Activated T-helper 2 cell treated with anti-CD3 and anti-CD28 coated beads, Interferon-gamma antibody, Interleukin-2, Interleukin-4, amounts not matched to agents 10 μg/mL and 5 μg/mL and 100 μg/mL, durations not matched to agents 14 hours and 24 hours and 36 hours (primary cell): ENCODE results near the gene CLEC3B. TPM values are rescaled to one million over a fixed set of nuclear protein-coding genes. Genes with fewer than 3 reads are reported as not detected.
"Not testable (repeated sequence)": the region's sequence is repeated elsewhere in the genome, so short reads cannot be mapped to it uniquely, and the experiment has no call there.

Experiments used
- DNase-seq: peaks from one replicate; pipeline ENCODE4 v3.0.0; 2021; ENCODE audit warnings: low spot score
- H3K27ac Mint-ChIP-seq: one replicate; pipeline ENCODE4 v1.8.0; 2021; ENCODE audit warnings: mixed read lengths
- H3K27me3 Mint-ChIP-seq: one replicate; pipeline ENCODE4 v1.8.0; 2021; ENCODE audit warnings: low read depth, mixed read lengths
- H3K36me3 Mint-ChIP-seq: one replicate; pipeline ENCODE4 v1.8.0; 2021; ENCODE audit warnings: low read depth, mixed read lengths
- H3K4me1 Mint-ChIP-seq: one replicate; pipeline ENCODE4 v1.8.0; 2021; ENCODE audit warnings: low read depth, mixed read lengths
- H3K4me3 Mint-ChIP-seq: one replicate; pipeline ENCODE4 v1.8.0; 2021; ENCODE audit warnings: low read depth, mild to moderate bottlenecking, moderate library complexity, mixed read lengths
- H3K9me3 Mint-ChIP-seq: one replicate; pipeline ENCODE4 v1.8.0; 2021; ENCODE audit warnings: mixed read lengths
- intact Hi-C: fragments of 100-400 bp; cut with micrococcal nuclease; formaldehyde crosslinking; loops from one replicate; pipeline ENCODE4 v1.15.1; 2023
- total RNA-seq: library from RNA; stranded (reverse); gene quantifications from 2 replicates; pipeline ENCODE4 v1.2.3, GENCODE V29; 2022

Gene CLEC3B, protein sequence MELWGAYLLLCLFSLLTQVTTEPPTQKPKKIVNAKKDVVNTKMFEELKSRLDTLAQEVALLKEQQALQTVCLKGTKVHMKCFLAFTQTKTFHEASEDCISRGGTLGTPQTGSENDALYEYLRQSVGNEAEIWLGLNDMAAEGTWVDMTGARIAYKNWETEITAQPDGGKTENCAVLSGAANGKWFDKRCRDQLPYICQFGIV
- total RNA-seq: 0.21 TPM in 1 of 2 replicates, not detected in the other

DNA sequence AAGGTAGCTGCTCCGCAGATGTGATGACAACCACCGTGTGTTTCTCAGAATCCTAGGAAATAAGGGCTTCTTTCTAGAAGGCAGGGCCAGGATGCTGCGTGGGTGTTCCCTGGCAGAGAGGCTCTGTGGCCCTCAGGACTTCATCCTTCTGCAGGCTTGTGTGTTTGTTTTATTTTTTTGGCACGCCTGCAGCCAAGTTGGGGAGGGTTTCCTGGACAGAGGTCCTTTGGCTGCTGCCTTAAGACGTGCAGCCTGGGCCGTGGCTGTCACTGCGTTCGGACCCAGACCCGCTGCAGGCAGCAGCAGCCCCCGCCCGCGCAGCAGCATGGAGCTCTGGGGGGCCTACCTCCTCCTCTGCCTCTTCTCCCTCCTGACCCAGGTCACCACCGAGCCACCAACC lies at the start of gene CLEC3B:
Gene CLEC3B, plus strand, starts transcription at position 266 of the 400 bp plus-strand sequence. Its CDS starts 60 bp downstream, at position 326.
- peaks cover 3% of the 10 kb centered on the region for H3K4me1 Mint-ChIP-seq
- H3K27me3 Mint-ChIP-seq: peaks cover 10% of the 10 kb centered on the region
- H3K27ac Mint-ChIP-seq: no peak within 1 kb of the TSS
- H3K4me3 Mint-ChIP-seq: no peak within 1 kb of the TSS
- intact Hi-C loops: no loop called here
- H3K9me3 Mint-ChIP-seq: no peaks in the 10 kb centered on the region
- no peaks in the 10 kb centered on the region for H3K36me3 Mint-ChIP-seq
- DNase-seq: no peak

- Mint-ChIP-seq H3K9me3 (no peaks in the 10 kb centered on the region), H3K27ac (no peak overlapping the region), H3K27me3 (no peaks in the 10 kb centered on the region), H3K4me1 (peaks cover 64% of the 10 kb centered on the region), H3K4me3 (no peak overlapping the region), H3K36me3 (peaks cover 28% of the 10 kb centered on the region)
- no peak for DNase-seq
- intact Hi-C loops: no loop called here
These were observed 44.9 kb upstream of the CLEC3B start for GRCh38 chr3:44981220-44981619.

DNA sequence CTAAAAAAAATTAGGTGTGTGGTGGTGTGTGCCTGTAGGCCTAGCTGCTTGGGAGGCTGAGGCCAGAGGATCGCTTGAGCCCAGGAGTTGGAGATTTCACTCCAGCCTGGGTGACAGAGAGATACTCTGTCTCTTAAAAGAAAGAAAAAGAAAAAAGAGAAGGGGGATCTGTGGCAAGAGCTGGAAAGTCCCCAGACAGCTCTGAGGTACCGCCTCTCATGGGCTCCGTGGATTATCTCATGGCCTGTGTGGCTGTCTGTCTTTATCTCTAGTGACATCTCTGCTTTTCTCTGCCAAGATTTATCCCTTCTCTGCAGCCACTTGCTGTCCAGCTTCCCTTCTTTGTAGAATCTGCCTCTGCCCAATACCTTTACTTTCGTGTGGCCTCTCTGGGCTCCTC lies 44.4 kb upstream of the CLEC3B start:
- no peak for DNase-seq
- Mint-ChIP-seq H3K27me3 (no peaks in the 10 kb centered on the region), H3K4me3 (peak overlapping the region; percentile 2), H3K9me3 (no peaks in the 10 kb centered on the region), H3K27ac (no peak overlapping the region), H3K36me3 (peaks cover 28% of the 10 kb centered on the region), H3K4me1 (peaks cover 64% of the 10 kb centered on the region)
- intact Hi-C loops: no loop called here

- no peak overlapping the region for H3K27ac Mint-ChIP-seq
- peaks cover 26% of the 10 kb centered on the region for H3K36me3 Mint-ChIP-seq
- H3K27me3 Mint-ChIP-seq: no peaks in the 10 kb centered on the region
- H3K4me1 Mint-ChIP-seq: peaks cover 58% of the 10 kb centered on the region
- no peak overlapping the region for H3K4me3 Mint-ChIP-seq
- intact Hi-C loops: no loop called here
- no peaks in the 10 kb centered on the region for H3K9me3 Mint-ChIP-seq
- DNase-seq: no peak
These were observed 43.3 kb upstream of the CLEC3B start for GRCh38 chr3:44982817-44983216.

GRCh38 chr3:44983484-44983941 lies 42.6 kb upstream of the CLEC3B start:
- Mint-ChIP-seq H3K9me3 (no peaks in the 10 kb centered on the region), H3K27ac (no peak overlapping the region), H3K4me3 (no peak overlapping the region), H3K27me3 (no peaks in the 10 kb centered on the region), H3K4me1 (peaks cover 55% of the 10 kb centered on the region), H3K36me3 (peaks cover 22% of the 10 kb centered on the region)
- intact Hi-C loops: no loop called here
- DNase-seq: no peak

GRCh38 chr3:44984335-44984734 lies 41.8 kb upstream of the CLEC3B start:
- no peak for DNase-seq

DNA sequence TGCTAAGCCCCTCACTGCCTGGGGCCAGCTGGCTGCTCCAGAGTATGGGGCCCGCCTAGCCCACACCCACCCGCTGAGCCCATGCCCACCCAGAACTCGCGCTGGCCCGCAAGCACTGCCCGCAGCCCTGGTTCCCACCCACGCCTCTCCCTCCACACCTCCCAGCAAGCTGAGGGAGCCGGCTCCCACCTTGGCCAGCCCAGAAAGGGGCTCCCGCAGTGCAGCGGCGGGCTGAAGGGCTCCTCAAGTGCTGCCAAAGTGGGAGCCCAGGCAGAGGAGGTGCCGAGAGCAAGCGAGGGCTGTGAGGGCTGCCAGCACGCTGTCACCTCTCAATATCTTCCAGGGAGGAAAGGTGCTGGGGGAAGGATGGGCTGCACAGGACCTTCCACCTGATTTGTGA lies 39.8 kb upstream of the CLEC3B start:
- not testable (repeated sequence) for H3K9me3 Mint-ChIP-seq, H3K27me3 Mint-ChIP-seq, DNase-seq, H3K4me3 Mint-ChIP-seq, H3K27ac Mint-ChIP-seq
- intact Hi-C loops: loop anchor here (2.0 kb wide), 1 partner anchor 28 kb away; no protein-coding TSS in a partner anchor
- H3K36me3 Mint-ChIP-seq: peaks cover 36% of the 10 kb centered on the region
- H3K4me1 Mint-ChIP-seq: peaks cover 38% of the 10 kb centered on the region

More at GRCh38 chr3:44984335-44984734, 41.8 kb upstream of the CLEC3B start:
- no peaks in the 10 kb centered on the region for H3K27me3 Mint-ChIP-seq
- peaks cover 52% of the 10 kb centered on the region for H3K4me1 Mint-ChIP-seq
- intact Hi-C loops: no loop called here
- no peak overlapping the region for H3K27ac Mint-ChIP-seq
- peaks cover 24% of the 10 kb centered on the region for H3K36me3 Mint-ChIP-seq
- no peak overlapping the region for H3K4me3 Mint-ChIP-seq
- H3K9me3 Mint-ChIP-seq: no peaks in the 10 kb centered on the region

GRCh38 chr3:44987332-44987731 lies 38.8 kb upstream of the CLEC3B start:
- no peaks in the 10 kb centered on the region for H3K27me3 Mint-ChIP-seq

GRCh38 chr3:44988073-44988472 lies 38.0 kb upstream of the CLEC3B start:
- peaks cover 27% of the 10 kb centered on the region for H3K4me1 Mint-ChIP-seq

More at GRCh38 chr3:44987332-44987731, 38.8 kb upstream of the CLEC3B start:
- intact Hi-C loops: loop anchor here (2.0 kb wide), 1 partner anchor 27 kb away; no protein-coding TSS in a partner anchor
- no peaks in the 10 kb centered on the region for H3K9me3 Mint-ChIP-seq
- H3K4me3 Mint-ChIP-seq: no peak overlapping the region
- H3K27ac Mint-ChIP-seq: no peak overlapping the region
- no peak for DNase-seq
- H3K4me1 Mint-ChIP-seq: peaks cover 28% of the 10 kb centered on the region
- H3K36me3 Mint-ChIP-seq: peaks cover 44% of the 10 kb centered on the region

DNA sequence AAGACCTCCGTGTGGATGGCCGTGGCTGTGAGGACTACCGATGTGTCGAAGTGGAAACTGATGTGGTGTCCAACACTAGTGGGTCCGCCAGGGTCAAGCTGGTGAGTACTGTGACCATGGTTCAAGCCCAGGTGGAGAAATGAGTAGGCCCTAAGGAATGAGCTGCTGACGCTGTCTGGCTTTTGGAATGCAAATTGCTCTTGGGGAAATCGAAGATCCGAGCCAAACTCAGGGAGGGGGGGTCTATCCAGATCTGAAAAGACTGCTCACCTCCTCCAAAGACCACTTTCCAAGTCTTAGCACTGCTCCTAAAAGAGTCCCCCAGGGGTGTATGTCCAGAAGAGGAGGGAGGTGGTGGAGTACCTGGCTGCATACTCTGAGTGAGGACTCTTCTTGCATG lies 37.0 kb upstream of the CLEC3B start:
- DNase-seq: no peak
- Mint-ChIP-seq H3K27me3 (no peaks in the 10 kb centered on the region), H3K36me3 (peaks cover 60% of the 10 kb centered on the region), H3K27ac (no peak overlapping the region), H3K4me3 (no peak overlapping the region), H3K4me1 (peaks cover 18% of the 10 kb centered on the region), H3K9me3 (no peaks in the 10 kb centered on the region)
- intact Hi-C loops: no loop called here

More at GRCh38 chr3:44988073-44988472, 38.0 kb upstream of the CLEC3B start:
- Mint-ChIP-seq H3K27ac (no peak overlapping the region), H3K9me3 (no peaks in the 10 kb centered on the region), H3K4me3 (no peak overlapping the region), H3K27me3 (no peaks in the 10 kb centered on the region), H3K36me3 (peaks cover 52% of the 10 kb centered on the region)
- intact Hi-C loops: no loop called here
- no peak for DNase-seq

DNA sequence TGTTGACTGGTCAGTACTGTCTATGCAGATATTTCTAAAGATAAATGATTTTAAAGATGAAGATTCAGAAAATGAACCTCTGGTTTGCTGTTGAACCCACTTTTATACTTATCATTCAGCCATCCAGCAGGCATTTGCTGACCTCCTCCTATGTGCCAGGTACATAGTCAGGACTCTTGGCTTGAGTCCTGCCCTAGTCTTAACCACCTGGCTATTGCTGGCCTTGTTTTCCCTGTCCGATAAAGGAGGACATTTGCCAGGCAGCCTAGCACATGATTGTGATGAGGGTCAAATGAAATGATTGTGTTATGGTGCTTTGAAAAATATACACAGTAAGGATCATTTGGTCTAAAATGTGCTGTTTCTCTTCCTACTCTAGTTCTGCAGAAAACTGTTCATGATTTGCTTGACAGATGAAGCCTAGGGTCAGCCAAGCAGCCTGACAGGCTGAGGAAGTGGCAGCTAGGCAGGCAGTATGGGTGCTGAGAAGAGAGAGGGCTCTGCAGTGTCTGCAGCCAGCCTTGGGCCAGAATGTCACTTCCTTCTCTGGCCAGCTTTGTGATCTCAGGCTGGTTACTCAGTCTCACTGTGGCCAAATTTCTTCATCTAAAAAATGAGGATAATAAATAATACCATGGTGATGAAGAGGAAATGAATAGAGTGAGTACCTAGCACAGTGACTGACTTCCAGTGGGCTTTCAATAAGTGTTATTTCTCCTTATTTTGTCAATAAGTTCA lies 36.3 kb upstream of the CLEC3B start:
- Mint-ChIP-seq H3K9me3 (no peaks in the 10 kb centered on the region), H3K36me3 (peaks cover 64% of the 10 kb centered on the region), H3K4me3 (no peak overlapping the region), H3K4me1 (peaks cover 16% of the 10 kb centered on the region), H3K27ac (no peak overlapping the region), H3K27me3 (no peaks in the 10 kb centered on the region)
- DNase-seq: no peak
- intact Hi-C loops: no loop called here

- intact Hi-C loops: no loop called here
- H3K27ac Mint-ChIP-seq: peak overlapping the region; percentile 18
- H3K4me3 Mint-ChIP-seq: no peak overlapping the region
- H3K9me3 Mint-ChIP-seq: no peaks in the 10 kb centered on the region
- no peak for DNase-seq
- H3K27me3 Mint-ChIP-seq: no peaks in the 10 kb centered on the region
- H3K36me3 Mint-ChIP-seq: peaks cover 57% of the 10 kb centered on the region
- peaks cover 21% of the 10 kb centered on the region for H3K4me1 Mint-ChIP-seq
These were observed 34.8 kb upstream of the CLEC3B start for GRCh38 chr3:44991326-44991725.
